Dermis lymphatic vessel endothelial cell (primary cell): ENCODE results near the gene MXRA7. TPM values are rescaled to one million over a fixed set of nuclear protein-coding genes. Genes with fewer than 3 reads are reported as not detected.

Experiments used
- total RNA-seq: library from RNA; depleted of rRNA; stranded (reverse); fragments of >200 nt; gene quantifications from 2 replicates; pipeline ENCODE4 v1.2.1, GENCODE V29; 2014

MXRA7 gene
- 110 and 145 TPM in 2 replicates for total RNA-seq

GRCh38 chr17:76710863-76711611 lies at the start of gene MXRA7:
TSS of gene MXRA7 (minus strand) at chr17:76710965. CDS start at chr17:76710946, 19 bp downstream.

GRCh38 chr17:76737676-76738467 lies 27.1 kb upstream of the MXRA7 start, which contains the start of gene MFSD11:
TSS of gene MFSD11 (plus strand) at chr17:76738119. CDS start at chr17:76738353, 234 bp downstream.

GRCh38 chr17:76737082-76737675 lies 26.4 kb upstream of the MXRA7 start, which contains the start of gene SRSF2:
TSS of gene SRSF2 (minus strand) at chr17:76737331. CDS start at chr17:76737160, 171 bp downstream.

GRCh38 chr17:76726776-76727718 lies 16.3 kb upstream of the MXRA7 start, which contains the start of gene METTL23:
TSS of gene METTL23 (plus strand) at chr17:76726839. CDS start at chr17:76729711, 2,872 bp downstream.

GRCh38 chr17:76726231-76726775 lies 15.5 kb upstream of the MXRA7 start, which contains the start of gene JMJD6:
TSS of gene JMJD6 (minus strand) at chr17:76726606. CDS start at chr17:76726475, 131 bp downstream.

GRCh38 chr17:76643553-76644148 lies 67.1 kb downstream of the MXRA7 start, which contains the start of gene ST6GALNAC1:
TSS of gene ST6GALNAC1 (minus strand) at chr17:76643757. CDS start at chr17:76643638, 119 bp downstream.

Other genes with a start within 250 kb of the MXRA7 start
- 0.09 TPM in 1 of 2 replicates, not detected in the other for gene AANAT, start 243.4 kb downstream of the MXRA7 start, total RNA-seq
- gene RHBDF2, start 209.5 kb downstream of the MXRA7 start, total RNA-seq = 7.9 and 9.4 TPM in 2 replicates
- 0.95 and 3.3 TPM in 2 replicates for gene CYGB, start 173.3 kb downstream of the MXRA7 start, total RNA-seq
- gene PRCD, start 170.9 kb downstream of the MXRA7 start, total RNA-seq = 0.17 and 0.54 TPM in 2 replicates
- 0.11 and 0.17 TPM in 2 replicates for gene ST6GALNAC2, start 125.1 kb downstream of the MXRA7 start, total RNA-seq
- gene ST6GALNAC1, start 67.2 kb downstream of the MXRA7 start, total RNA-seq = not detected in 2 replicates
- gene JMJD6, start 15.6 kb upstream of the MXRA7 start, total RNA-seq = 11.6 and 13.7 TPM in 2 replicates
- gene METTL23, start 15.9 kb upstream of the MXRA7 start, total RNA-seq = 20.6 and 26.0 TPM in 2 replicates
- gene SRSF2, start 26.4 kb upstream of the MXRA7 start, total RNA-seq = 146 and 228 TPM in 2 replicates
- gene MFSD11, start 27.2 kb upstream of the MXRA7 start, total RNA-seq = 24.3 and 34.8 TPM in 2 replicates
- gene MGAT5B, start 157.4 kb upstream of the MXRA7 start, total RNA-seq = 0.22 and 0.26 TPM in 2 replicates